HuH-7.5 (cell line): ENCODE data around the gene BTG2.

Source experiments
- DNase-seq: peaks from one replicate; pipeline ENCODE4 v3.0.0; 2011; ENCODE audit warnings: low spot score

The BTG2 gene

DNA sequence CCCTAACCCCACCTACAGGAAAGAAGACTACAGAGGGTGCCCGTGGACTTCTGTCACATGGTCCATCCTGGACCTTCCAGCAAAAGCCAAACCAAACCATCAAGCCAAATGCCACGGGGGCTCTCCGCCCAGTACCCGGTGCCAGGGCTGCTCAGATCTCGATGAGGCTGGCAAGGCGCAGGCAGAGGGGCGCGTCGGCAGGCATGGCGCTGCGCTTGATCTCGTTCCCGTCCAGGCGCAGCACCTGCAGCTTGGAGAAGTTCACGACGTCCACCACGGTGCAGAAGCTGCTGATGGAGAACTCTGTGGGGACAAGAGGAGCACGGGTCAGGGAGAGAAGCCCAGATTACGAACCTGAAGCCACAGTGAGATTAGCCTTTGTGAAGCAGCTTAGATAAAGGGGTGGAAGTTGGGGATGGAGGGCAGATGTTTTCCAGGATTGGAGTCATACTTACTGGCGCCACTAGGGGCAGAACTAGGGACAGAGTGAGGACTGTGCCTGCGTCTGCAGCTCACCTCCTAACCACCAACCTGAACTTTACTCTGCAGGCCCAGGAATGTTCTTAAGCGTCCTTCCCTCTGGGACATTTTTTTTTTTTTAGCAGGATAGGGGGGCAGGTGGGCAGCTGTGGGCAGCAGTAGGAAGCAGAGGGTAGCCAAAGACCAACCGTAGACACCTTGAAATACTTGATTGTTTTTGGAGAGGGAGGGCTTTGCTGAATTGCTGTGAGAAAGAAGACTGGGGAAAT, 37.0 kb downstream of the BTG2 start:
- DNase-seq, result peak; percentile 82

DNA sequence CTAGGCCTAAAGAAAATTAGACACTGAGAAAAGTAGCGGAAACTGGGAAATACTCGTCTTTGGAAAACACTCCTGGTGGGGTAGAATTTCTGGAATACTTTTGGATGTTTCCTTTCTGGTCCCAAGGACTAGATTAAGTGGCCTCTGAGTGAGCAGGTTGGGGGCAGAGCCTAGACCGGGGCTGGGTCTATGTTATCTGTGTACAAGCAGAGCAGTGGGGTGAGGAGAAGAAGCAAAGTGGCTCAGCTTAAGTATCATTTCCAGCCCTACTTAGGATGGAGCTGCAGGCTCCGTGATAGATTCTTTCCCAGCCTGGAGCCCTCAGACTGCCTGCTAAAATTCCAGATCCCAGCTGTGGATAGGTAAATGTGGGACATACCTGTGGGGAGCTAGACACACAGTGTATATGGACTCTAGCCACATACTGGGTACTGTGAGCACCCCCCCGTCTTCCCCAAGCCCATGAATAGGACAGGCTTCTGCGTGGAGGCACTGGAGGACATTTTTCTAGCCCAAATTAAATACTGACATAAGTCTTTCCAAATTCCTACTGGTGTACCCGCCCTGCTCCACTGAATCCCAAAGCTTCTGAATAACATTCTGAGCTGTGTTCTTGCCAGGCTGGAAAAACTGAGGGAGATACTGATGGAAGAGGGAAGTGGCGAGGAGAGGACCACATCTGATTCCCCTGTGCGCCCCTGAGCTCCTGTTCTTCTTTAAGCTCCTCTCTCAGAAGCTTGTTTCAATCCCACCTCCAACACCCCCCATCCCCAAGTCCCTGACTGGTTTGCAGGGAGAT, 38.8 kb downstream of the BTG2 start:
- no peak for DNase-seq

DNA sequence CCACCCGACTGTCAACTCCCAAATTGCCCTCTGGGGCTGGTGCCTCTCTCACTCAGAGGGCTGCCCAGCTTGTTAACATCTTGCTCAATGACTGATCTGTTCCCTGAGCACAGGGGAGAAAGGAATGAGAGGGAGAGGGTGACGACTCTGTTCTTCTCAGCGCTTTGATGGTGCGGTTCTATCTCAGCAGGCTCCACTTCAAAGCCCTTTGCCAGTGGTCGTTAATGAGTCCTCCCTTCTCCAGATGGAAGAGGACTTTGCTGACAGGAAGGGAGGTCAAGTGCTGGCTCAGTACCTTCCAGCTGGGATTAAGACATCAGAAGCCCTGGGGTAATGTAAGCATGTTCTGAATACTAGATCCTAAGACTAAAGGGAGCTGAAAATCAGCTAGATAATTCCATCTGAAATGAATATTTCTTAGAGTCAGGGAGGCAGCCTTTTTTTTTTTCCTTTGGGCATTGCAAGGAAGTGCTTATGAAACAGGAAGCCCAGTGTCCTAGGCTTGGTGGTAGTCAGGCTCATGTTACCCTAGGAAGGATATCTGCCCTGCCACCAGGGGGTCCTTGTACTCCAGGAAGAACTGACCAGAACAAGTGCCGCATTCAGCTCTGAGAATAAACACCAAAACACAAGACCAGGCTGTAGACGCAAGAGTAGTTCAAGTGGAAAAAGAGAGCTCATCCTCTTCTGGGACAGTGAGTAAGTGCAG, 40.9 kb downstream of the BTG2 start:
- DNase-seq, result no peak

DNA sequence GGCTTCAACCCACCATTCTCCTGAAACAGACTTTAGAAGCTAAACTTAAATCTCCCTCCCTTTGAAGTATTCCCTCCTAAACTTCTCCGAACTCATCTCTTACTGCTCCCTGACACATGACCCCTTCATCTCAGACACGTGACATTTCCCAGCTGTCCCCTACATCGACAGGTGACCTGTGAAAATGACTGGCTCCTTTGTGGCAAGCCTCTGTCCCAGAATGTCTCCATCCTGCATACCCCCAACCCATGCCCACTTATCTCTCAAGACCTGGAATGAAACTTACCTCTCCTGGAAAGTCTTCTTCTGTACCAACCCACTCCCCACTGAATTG, 41.4 kb downstream of the BTG2 start:
- DNase-seq, result no peak

DNA sequence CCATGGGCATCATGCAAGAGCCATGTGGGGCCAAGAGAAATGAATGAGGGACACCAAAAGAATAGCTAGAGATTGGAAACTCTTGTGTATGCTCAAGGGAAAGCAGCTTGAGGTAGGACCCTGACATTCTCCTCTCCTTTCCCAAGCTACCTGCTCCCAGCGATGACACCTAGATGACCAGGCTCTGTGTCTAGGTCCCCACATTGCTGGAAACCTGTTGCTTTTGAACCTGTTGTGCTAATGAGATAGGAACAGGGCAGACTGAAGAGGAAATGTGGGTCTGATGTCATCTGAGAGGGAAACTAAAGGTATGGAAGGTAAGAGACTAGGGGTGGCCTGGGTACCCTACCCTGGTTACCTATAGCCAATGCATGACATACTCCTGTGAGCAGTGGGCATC, 43.8 kb downstream of the BTG2 start:
- no peak for DNase-seq

DNA sequence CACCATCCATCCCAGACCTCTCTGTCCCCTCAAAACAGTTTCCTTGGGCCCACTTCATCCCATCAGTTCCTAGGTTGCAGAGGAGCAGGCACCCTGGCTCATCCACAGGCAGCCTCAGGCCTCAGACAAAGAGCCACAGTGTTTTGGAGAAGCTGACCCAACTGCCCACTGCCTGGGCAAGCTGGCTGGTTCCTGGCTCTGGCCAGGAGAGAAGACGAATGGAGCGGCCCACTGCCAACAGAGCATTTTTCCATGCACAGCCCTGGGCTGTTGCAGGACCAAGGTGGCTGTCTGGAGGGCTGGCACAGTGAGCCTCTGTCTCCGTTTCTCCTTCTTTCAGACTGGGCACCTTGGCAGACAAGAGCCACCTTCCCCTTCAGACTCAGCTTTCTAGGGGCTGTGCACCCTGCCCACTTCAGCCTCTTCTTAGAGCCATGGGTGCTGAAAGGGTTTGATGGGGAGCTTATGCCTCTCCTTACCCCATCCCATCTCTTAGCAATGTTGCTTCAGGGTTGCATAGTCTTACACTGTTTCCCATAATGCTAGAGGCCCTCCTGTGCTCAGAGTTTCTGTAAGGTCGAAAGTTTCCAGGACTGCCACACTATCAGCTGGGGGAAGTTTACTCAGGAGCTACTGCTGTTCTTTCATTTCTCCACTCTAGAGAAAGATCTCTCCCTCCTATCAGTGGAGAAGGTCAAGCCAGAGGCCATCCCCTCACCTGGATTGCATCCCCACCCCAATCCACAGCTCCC, 44.6 kb downstream of the BTG2 start:
- DNase-seq, result no peak

DNA sequence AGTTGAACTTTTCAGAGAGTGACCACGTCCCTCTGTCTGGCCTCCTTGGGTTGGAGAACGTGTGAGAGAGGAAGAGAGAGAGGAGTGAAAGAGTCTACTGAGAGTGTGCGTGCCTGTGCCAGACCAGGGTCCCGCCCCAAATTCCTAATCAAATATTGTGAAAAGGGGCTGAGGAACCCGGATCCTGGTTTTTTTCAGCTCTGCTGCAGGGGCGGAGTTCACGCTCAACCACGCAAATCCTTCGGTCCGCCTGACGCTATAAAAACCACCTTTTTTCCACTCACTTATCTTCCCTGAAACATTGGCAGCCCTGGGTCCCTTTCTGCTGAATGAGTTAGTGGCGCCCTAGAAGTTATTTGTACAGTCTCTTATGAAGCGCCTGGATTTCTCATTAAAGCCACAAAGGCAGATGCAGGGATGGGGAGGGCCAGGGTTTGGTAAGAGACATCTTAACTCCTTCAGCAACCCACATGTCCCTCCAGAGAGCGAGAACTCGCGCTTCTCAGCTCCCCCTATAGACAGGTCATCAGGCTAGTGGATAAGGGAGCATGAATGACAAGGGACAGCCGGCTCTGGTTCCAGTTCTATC, 45.8 kb downstream of the BTG2 start, which contains the start of gene FMOD:
TSS of gene FMOD (minus strand) at position 86 of the 589 bp plus-strand sequence. CDS start 2,852 bp downstream, outside the sequence.
- peak; percentile 23 for DNase-seq

DNA sequence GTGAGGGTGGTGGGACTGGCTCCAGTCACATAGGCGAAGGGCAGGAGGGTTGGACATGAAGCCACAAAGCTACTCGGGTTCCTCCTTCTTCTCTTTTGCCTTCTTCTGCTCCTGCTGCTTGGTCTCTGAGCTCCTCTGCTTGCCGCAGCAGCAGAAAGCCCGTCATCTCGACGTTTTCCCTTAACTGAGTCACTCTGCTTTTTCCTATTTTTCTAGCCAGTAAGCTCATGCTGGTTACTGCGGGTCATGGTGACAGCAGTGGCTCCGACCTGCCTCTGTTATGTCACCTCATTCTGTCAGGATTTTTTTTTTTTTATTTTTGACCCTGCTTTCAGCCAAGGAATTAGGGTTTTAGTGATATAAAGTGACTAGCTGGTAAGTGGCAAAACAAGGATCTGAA, 48.2 kb downstream of the BTG2 start:
- DNase-seq, result no peak

DNA sequence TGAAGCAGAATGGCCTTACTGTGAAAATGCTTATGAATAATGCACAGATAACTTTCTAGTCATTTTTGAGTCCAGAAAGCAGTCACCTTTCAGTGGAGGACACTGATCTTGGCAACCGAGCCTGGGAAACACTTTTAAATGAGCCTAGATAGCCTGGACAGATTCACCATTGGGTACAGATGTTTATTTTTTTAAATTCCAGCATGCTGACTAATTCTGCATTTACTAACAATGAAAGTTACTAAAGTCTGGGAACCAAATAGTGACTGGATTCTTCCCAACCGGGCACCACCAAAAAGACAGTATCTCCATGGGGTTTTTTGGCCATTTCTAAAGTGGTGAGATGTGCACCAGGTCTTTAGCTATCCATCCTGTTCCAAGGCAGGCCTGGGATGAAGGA, 48.9 kb downstream of the BTG2 start:
- DNase-seq, result no peak

DNA sequence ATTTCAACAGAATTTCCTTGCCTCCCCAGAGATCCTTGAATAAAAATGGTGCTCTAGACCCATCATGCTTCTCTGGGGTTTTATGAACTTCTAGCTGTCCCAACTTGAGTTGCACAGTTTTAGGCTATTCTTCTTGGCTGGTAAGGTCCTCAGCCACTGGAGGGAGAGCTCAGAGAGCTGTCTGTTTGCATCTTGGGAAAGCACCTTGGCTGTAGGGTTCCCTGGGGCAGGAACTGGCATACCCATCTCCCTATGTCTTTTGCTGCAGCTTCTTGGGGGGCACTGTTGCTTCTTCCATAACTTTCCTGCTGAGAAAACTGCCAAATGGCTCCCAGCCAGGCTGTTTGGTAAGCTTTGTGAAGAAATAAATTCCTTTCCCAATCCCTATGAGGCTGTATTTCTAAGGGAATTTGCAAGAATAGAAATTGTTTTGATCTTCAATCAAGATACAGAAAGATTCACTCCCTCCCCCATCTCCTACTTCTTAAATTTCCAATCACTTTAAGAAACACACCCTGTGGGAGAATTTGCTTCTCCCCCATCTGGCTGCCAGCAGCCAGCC, 53.8 kb downstream of the BTG2 start:
- DNase-seq, result no peak
